ENCODE data around the gene KCNQ5.
"Not testable (repeated sequence)": the region's sequence is repeated elsewhere in the genome, so short reads cannot be mapped to it uniquely, and the experiment has no call there.

Gene KCNQ5

DNA sequence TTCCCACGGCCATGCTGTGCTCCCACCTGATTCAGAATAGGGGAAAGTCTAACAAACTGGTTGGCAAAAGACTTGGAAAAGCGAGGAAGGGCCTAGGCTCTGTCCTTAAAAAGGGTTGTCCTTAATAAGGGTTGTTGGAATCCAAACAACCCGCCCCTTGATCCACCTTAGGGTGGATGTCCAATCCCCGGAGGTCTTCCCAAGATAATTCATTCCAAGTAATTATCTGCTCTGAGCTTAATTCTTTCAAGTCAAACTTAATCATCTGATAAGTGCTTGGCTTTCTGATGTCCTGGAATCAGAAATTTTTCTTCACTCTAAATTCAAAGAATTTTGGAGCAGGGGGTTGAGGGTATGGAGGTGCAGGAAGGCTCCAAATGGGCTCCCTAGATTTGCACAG lies 603.5 kb downstream of the KCNQ5 start, which contains the start of gene KHDC1L:
Gene KHDC1L, minus strand, starts transcription at position 101 of the 400 bp plus-strand sequence. Its CDS starts 88 bp downstream, at position 13.
- Histone ChIP-seq H3K4me2 (ENCODE audit: low read length) (no peak within 1 kb of the TSS), H3K79me2 (no peaks in the 10 kb centered on the region), H3K4me3 (ENCODE audit: low read depth, low read length) (no peak within 1 kb of the TSS), H3K36me3 (ENCODE audit: control insufficient read depth, insufficient read depth, low read length) (no peaks in the 10 kb centered on the region), H3K9ac (no peak within 1 kb of the TSS), H3K27ac (no peak within 1 kb of the TSS), H3K27me3 (ENCODE audit: control insufficient read depth, insufficient read depth, low read length) (no peaks in the 10 kb centered on the region), H2AFZ (no peak within 1 kb of the TSS), H3K9me3 (ENCODE audit: control insufficient read depth, low read length) (no peaks in the 10 kb centered on the region), H3K4me1 (no peaks in the 10 kb centered on the region)
- no peak for TF ChIP-seq CTCF (IDR thresholded peaks at IDR 0.05)

GRCh38 chr6:73227606-73228255 lies 605.9 kb downstream of the KCNQ5 start:
- H2AFZ ChIP-seq: no peak overlapping the region
- H3K9ac ChIP-seq: no peak overlapping the region
- H3K79me2 ChIP-seq: no peaks in the 10 kb centered on the region
- H3K27me3 ChIP-seq (ENCODE audit: control insufficient read depth, insufficient read depth, low read length): no peaks in the 10 kb centered on the region
- no peak overlapping the region for H3K4me2 ChIP-seq (ENCODE audit: low read length)
- no peaks in the 10 kb centered on the region for H3K9me3 ChIP-seq (ENCODE audit: control insufficient read depth, low read length)
- H3K27ac ChIP-seq: no peak overlapping the region
- H3K4me1 ChIP-seq: no peaks in the 10 kb centered on the region
- TF ChIP-seq CTCF (IDR thresholded peaks at IDR 0.05): no peak
- H3K4me3 ChIP-seq (ENCODE audit: low read depth, low read length): no peak overlapping the region
- H3K36me3 ChIP-seq (ENCODE audit: control insufficient read depth, insufficient read depth, low read length): no peaks in the 10 kb centered on the region

DNA sequence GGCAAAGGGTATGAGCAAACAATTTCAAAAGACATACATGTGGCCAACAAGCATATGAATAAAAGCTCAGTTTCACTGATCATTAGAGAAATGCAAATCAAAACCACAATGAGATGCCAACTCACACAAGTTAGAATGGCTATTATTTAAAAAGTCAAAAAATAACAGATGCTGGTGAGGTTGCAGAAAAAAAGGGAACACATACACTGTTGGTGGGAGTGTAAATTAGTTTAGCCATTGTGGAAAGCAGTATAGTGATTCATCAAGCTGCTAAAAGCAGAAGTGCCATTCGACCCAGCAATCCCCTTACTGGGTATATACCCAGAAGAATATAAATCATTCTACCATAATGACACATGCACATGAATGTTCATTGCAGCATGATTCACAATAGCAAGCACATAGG lies 610.1 kb downstream of the KCNQ5 start:
- Histone ChIP-seq H3K9ac (no peak overlapping the region), H3K4me1 (no peaks in the 10 kb centered on the region), H2AFZ (no peak overlapping the region), H3K27ac (no peak overlapping the region), H3K4me2 (ENCODE audit: low read length) (no peak overlapping the region), H3K9me3 (ENCODE audit: control insufficient read depth, low read length) (no peaks in the 10 kb centered on the region), H3K27me3 (ENCODE audit: control insufficient read depth, insufficient read depth, low read length) (no peaks in the 10 kb centered on the region), H3K4me3 (ENCODE audit: low read depth, low read length) (no peak overlapping the region), H3K36me3 (ENCODE audit: control insufficient read depth, insufficient read depth, low read length) (no peaks in the 10 kb centered on the region), H3K79me2 (no peaks in the 10 kb centered on the region)
- TF ChIP-seq CTCF (IDR thresholded peaks at IDR 0.05): no peak

DNA sequence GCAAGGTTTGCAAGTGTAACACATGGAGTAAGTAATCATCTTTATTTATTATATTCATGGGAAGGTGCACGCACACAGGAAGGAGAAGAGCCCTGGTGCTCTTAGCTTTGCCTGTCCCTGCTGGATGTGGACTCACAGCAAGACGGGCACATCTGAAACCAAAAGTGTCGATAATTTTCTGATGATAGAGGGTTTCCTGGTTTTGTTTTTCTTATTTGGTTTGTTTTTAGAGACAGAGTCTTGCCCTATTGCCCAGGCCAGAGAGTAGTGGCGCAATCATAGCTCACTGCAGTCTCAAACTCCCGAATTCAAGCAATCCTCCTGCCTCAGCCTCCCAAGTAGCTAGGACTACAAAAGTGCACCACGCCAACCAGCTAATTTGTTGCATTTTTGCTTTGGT lies 611.2 kb downstream of the KCNQ5 start:
- no peak overlapping the region for H3K27ac ChIP-seq
- no peak overlapping the region for H3K4me3 ChIP-seq (ENCODE audit: low read depth, low read length)
- no peaks in the 10 kb centered on the region for H3K27me3 ChIP-seq (ENCODE audit: control insufficient read depth, insufficient read depth, low read length)
- no peak overlapping the region for H2AFZ ChIP-seq
- H3K9me3 ChIP-seq (ENCODE audit: control insufficient read depth, low read length): no peaks in the 10 kb centered on the region
- no peak overlapping the region for H3K4me2 ChIP-seq (ENCODE audit: low read length)
- no peaks in the 10 kb centered on the region for H3K4me1 ChIP-seq
- H3K36me3 ChIP-seq (ENCODE audit: control insufficient read depth, insufficient read depth, low read length): no peaks in the 10 kb centered on the region
- TF ChIP-seq CTCF (IDR thresholded peaks at IDR 0.05): no peak
- H3K79me2 ChIP-seq: no peaks in the 10 kb centered on the region
- no peak overlapping the region for H3K9ac ChIP-seq

- not testable (repeated sequence) for H3K27ac ChIP-seq
Observed at GRCh38 chr6:73233971-73234370, 612.1 kb downstream of the KCNQ5 start.

More at GRCh38 chr6:73233971-73234370, 612.1 kb downstream of the KCNQ5 start:
- H3K4me3 ChIP-seq (ENCODE audit: low read depth, low read length); H3K9ac ChIP-seq; H3K4me2 ChIP-seq (ENCODE audit: low read length); H3K79me2 ChIP-seq; H3K36me3 ChIP-seq (ENCODE audit: control insufficient read depth, insufficient read depth, low read length); H2AFZ ChIP-seq; H3K4me1 ChIP-seq; H3K27me3 ChIP-seq (ENCODE audit: control insufficient read depth, insufficient read depth, low read length); H3K9me3 ChIP-seq (ENCODE audit: control insufficient read depth, low read length): not testable (repeated sequence)

Measured in parathyroid adenoma (tissue), 2 donors.